Kidney capillary endothelial cell (primary cell): ENCODE results near the gene TUFM.
"Not testable (repeated sequence)": the region's sequence is repeated elsewhere in the genome, so short reads cannot be mapped to it uniquely, and the experiment has no call there.

ENCODE experiments used
- DNase-seq: peaks from one replicate; pipeline ENCODE4 v3.0.0-alpha.2; 2018; ENCODE audit warnings: low spot score

TUFM gene

DNA sequence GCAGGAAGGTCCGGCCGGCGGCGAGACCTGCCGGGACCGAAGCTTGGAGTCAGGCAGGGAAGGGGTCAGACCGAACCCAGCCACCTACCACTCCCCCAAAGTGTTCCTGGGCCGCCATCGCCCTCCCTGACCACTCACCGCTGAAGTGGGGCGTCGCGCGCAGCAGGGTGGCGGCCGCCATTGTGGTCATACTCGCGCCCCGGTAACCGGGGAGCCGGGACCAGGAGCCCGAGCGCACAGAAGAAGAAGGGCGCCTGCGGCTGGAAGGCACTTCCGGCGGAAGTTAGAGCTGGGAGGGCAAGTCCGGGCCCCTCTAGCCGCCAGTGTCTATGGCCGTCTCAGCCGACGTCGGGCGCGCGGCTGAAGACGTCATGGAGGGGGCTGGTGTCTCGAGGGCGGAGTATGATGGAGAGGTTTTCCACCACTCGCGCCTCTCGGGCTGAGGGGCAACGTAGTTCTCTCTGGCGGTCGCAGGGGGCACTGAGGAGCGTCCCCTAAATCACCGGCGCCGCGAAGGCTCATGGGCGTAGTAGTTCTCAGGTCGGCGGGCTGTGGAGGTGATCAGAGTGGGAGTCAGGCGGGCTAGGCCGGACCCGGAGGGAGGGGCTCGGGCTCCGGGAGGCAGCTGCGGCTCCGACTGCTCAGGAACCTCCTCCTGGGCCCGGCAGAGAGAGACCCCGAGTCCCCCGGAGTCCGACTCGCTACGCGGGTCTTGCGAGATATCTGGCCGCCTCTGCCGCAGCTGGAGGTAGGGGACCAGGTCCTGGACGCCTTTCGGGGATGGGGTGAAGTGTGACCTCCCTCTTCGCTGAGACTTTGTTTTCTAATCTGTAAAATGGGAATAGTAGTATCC is at the start of gene TUFM:
Gene TUFM (minus strand): TSS at position 269 of the 853 bp plus-strand sequence. CDS start 79 bp downstream, at position 190.
- peak; percentile 99 for DNase-seq

GRCh38 chr16:28895609-28896008 is 49.5 kb upstream of the TUFM start:
- no peak for DNase-seq

GRCh38 chr16:28893291-28893690 is 47.1 kb upstream of the TUFM start:
- no peak for DNase-seq

DNA sequence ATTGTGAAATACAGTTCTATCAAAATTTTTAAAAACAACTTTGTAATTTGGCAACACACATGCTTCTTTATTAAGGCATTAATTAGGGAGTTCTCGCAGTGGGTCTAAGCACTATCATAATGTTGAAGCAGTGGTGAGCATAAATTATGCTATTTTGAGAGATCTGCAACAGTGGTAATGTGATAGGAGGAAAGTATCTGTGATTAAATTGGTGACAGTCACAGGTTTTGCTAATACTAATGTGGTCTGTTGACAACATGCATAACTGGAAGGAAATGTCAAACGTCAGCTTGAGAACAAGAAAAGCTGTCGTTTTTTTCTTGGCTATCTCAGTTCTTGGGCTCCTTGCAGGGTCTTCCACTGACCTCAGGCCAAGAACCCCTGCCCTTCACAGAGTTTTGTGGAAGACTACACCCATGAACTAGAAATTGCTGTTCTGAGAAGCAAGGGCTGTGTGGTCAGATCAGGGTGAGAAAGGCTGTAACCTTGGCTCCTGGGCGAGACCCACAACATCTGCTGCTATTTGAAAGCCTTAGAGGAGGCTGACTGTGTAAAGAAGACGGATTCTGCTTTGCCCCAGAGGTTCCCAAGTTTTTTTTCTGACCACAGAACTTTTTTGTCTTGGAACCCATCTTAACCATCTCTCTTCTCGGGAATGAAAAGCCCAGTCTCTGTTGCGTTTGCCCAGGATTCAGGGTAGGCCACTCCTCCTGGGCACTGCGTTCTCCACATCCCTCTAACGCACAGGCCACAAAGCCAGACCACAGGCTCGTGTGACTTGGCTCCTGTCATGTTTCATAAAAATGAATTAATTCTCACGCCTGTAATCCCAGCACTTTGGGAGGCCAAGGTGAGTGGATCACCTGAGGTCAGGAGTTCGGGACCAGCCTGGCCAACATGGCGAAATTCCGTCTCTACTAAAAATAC is 46.1 kb upstream of the TUFM start:
- DNase-seq: no peak

DNA sequence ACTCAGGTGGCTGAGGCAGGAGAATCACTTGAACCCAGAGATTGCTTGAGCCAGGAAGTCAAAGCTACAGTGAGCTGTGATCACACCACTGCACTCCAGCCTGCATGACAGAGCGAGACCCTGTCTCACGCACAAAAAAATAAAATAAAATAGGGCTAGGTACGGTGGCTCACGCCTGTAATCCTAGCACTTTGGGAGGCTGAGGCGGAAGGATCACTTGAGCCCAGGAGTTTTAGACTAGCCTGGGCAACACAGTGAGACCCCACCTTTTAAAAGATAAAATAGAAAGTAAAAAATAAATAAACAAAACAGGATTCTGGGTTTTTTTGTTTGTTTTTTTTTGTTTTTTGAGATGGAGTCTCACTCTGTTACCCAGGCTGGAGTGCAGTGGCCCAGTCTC is 44.2 kb upstream of the TUFM start:
- DNase-seq: not testable (repeated sequence)

DNA sequence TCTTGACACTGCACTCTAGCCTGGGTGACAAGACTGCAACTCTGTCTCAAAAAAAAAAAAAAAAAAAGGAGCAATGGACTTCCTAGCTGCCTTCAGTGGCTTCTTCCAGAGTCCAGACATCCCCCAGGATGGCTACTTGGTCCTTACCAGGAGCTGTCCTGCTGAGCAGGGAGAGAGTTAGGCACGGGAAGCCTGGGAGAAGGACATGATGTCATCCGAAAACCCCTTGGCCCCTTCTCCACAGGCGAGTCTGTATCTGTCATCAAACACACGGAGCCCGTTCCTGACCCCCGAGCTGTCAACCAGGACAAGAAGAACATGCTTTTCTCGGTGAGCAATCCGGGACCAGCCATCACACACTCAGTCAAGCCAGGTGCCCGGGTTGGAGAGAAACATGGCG is 40.8 kb upstream of the TUFM start:
- DNase-seq: no peak

DNA sequence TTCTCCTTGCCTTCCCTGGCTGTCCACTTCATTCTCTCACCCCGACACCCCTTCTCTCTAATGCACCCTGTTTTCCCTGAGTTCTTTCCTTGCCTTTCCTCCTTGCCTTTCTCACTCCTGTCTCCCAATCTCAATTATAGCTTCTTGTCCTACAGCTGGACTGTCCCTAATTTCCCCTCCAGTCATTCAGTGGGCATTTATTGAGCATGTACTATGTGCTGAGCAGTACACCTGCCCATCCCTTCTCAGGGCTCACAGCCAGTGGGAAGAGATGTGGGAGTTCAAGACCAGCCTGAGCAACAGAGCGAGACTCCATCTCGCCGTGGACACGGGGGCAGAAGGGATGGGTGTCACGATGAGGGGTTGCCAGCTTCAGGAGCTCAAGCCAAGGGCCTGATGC is 37.9 kb upstream of the TUFM start:
- no peak for DNase-seq

- DNase-seq: no peak
These were observed 37.3 kb upstream of the TUFM start for GRCh38 chr16:28883221-28883996.

DNA sequence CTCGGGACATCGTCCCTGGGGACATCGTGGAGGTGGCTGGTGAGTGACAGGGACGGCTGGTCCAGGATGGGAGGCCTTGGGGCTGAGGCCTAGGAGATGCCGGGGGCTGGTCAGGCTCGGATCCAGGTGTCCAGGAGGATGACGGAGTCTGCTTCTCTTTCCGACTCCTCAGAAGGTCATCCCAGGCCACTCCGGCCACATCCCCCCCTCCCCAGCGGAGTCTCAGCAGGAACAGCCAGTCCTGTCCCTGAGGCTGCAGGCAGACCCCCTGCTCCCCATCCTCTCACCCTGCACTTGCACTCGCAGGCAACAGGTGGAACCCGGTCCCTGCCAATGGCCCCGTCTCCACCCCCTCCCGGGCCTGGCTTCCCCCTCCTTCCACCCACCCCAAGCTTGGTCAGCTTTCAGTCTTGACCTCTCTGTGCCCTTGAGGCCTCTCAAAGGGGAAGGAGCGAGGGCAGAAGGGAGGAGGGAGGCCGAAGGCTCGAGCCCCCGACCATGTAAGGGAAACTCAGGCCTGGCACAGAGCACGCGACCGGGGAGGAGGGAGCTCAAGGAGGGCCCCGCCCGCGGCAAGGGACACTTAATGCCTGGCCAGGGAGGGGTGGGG is 36.5 kb upstream of the TUFM start:
- DNase-seq: no peak

DNA sequence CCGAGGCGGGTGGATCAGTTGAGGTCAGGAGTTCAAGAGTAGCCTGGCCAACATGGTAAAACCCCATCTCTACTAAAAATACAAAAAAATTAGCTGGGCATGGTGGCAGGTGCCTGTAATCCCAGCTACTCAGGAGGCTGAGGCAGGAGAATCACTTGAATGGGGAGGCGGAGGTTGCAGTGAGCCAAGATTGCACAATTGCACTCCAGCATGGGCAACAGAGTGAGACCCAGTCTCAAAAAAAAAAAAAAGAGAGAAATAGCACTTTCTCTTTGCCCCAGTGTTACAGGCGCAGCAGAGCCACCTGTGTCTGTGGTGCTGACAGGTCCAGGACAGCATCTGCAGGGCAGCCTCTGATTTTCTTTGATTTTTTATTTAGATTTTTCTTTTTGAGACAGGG is 35.4 kb upstream of the TUFM start:
- not testable (repeated sequence) for DNase-seq

GRCh38 chr16:28880955-28881354 is 34.8 kb upstream of the TUFM start:
- no peak for DNase-seq

DNA sequence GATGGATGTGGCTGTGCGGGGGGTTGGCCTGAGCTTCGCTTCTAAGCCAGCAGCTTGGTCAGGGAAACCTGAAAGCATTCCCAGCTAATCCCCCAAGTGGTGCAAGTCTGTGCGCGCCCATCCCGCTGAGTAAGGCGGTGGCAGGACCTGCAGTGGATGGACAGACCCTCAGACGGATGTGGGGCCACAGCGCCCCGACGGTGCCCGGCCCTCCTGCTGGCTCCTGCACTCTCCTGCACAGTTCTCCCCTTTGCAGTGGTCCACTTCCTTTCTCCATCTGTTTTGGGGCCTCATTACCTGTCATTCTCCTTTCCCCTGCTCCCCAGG is 34.4 kb upstream of the TUFM start:
- DNase-seq: no peak

DNA sequence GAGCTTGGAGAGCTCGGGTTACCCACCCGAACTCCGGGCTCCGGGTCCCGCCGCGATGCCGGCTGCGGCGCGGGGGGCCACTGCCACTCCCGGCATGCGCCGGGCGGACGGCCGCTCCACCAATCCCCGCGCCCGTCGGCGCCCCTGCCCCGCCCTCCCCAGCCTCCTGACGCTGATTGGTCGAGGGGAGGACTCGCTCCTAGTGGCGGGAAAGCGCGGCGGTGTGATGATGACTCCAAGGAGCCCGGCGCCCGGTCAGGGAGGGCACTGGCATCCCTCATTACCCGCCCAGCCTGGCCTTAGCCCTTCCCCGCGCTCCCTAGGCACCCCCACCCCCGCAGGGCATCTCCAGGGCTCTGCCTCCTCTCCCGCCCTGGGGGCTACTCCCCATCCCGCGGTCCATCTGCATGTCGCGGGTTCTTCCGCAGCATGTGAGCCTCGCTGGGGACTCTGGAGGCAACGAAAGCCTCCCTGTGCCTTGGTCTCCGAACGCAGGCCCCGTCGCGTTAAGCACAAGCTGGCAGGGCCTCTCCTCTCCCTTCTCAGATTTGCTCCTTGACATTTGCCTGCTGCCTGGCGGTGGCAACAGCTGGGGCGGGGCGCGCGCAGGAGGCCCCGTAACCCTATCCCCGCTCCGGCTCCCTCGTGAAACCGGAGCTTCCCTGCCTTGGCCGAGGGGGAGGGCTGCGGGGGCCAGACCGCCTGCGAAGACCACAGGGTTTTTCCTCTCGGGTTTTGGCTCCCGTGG is 33.9 kb upstream of the TUFM start:
- DNase-seq: peak; percentile 80

GRCh38 chr16:28879261-28879840 is 33.2 kb upstream of the TUFM start:
- no peak for DNase-seq

GRCh38 chr16:28878083-28878926 is 32.2 kb upstream of the TUFM start, which contains the start of gene ATP2A1:
Gene ATP2A1 (plus strand): TSS chr16:28878488. CDS start chr16:28878672, 184 bp downstream.
- no peak for DNase-seq

- no peak for DNase-seq
These were observed 31.5 kb upstream of the TUFM start for GRCh38 chr16:28877655-28878000.

- DNase-seq: no peak
These were observed 31.0 kb upstream of the TUFM start for GRCh38 chr16:28876973-28877654.

- DNase-seq: no peak
These were observed 30.0 kb upstream of the TUFM start for GRCh38 chr16:28876019-28876659.
